ENCODE measurements around the gene METTL9. TPM values are rescaled to one million over a fixed set of nuclear protein-coding genes. Genes with fewer than 3 reads are reported as not detected.

METTL9 gene
- total RNA-seq, 2 experiments from 2014 or later: 99.2 to 101 TPM

- Mint-ChIP-seq H3K4me3 (no peak overlapping the region), H3K36me3 (ENCODE audit: low read depth) (no peaks in the 10 kb centered on the region), H3K4me1 (ENCODE audit: low read depth) (no peaks in the 10 kb centered on the region), H3K27me3 (ENCODE audit: low read depth) (peaks cover 7% of the 10 kb centered on the region), H3K27ac (no peak overlapping the region), H3K9me3 (ENCODE audit: insufficient read depth) (no peaks in the 10 kb centered on the region)
- no peak for ATAC-seq
- DNase-seq: no peak
- ChIA-PET POLR2A (no interaction called here), CTCF (interaction anchor here (1.4 to 1.9 kb wide), 2 partner anchors 13 to 40 kb away, joined by 3 to 10 read pairs; no protein-coding TSS in a partner anchor)
These were observed 97.7 kb downstream of the METTL9 start for GRCh38 chr16:21697032-21697431.

DNA sequence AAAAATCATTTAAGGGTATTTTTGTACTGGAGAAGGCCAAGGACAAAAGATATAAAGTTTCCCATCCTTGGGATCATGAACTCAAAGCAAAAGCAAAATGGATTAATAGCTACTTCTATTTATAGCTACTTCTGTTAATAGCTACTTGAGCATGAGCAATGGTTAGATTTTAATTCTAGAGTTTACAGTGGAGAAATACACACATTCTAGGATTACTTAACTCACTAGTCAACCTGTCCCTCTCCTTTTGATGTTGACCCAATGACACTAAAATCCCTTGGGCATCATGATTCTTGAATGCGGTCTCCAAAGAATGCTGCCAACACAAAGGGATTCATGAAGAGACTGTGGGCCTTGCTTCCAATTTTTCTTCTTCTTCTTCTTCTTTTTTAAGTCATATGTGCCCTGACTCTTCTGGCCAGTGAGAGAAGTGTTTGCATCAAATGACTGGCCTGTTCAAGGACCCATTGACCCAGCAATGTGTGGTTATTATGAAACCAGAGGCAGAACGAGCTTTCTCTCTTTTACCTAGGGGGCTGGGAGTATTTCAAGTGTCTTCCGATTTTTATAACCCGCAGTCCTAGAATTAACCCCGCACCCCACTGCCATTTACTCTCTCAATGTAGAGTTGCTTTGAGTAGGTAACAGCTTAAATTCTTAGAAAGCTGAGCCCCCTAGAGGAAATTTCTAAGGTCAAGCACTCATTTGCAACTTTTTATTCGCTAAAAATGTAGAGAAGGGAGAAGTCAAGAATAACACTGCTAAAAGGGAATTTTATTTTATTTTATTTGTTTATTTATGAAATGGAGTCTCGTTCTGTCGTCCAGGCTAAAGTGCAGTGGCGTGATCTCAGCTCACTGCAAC is 99.0 kb downstream of the METTL9 start:
- DNase-seq (no peak), ATAC-seq (no peak)
- POLR2A ChIA-PET: no interaction called here
- Mint-ChIP-seq H3K4me3 (no peak overlapping the region), H3K27me3 (ENCODE audit: low read depth) (peaks cover 6% of the 10 kb centered on the region), H3K4me1 (ENCODE audit: low read depth) (peaks cover 2% of the 10 kb centered on the region), H3K27ac (no peak overlapping the region), H3K9me3 (ENCODE audit: insufficient read depth) (no peaks in the 10 kb centered on the region), H3K36me3 (ENCODE audit: low read depth) (no peaks in the 10 kb centered on the region)
- CTCF ChIA-PET: interaction anchor here (1.7 to 1.9 kb wide), 2 partner anchors 9 to 41 kb away, joined by 10 to 12 read pairs; no protein-coding TSS in a partner anchor

- no peak for ATAC-seq
- POLR2A ChIA-PET: no interaction called here
These were observed 101.9 kb downstream of the METTL9 start for GRCh38 chr16:21701271-21701670.

GRCh38 chr16:21702276-21702675 is 102.9 kb downstream of the METTL9 start:
- DNase-seq (no peak), ATAC-seq (no peak)
- CTCF ChIA-PET: interaction anchor here (11.6 kb wide), 1 partner anchor 46 kb away, joined by 105 read pairs; no protein-coding TSS in a partner anchor
- POLR2A ChIA-PET: no interaction called here
- H3K27me3 Mint-ChIP-seq (ENCODE audit: low read depth): peaks cover 6% of the 10 kb centered on the region
- no peak overlapping the region for H3K27ac Mint-ChIP-seq
- no peaks in the 10 kb centered on the region for H3K36me3 Mint-ChIP-seq (ENCODE audit: low read depth)
- no peaks in the 10 kb centered on the region for H3K9me3 Mint-ChIP-seq (ENCODE audit: insufficient read depth)
- peaks cover 7% of the 10 kb centered on the region for H3K4me1 Mint-ChIP-seq (ENCODE audit: low read depth)
- H3K4me3 Mint-ChIP-seq: no peak overlapping the region

More at GRCh38 chr16:21701271-21701670, 101.9 kb downstream of the METTL9 start:
- no peak overlapping the region for H3K4me3 Mint-ChIP-seq
- no peaks in the 10 kb centered on the region for H3K36me3 Mint-ChIP-seq (ENCODE audit: low read depth)
- H3K27ac Mint-ChIP-seq: no peak overlapping the region
- no peak for DNase-seq
- H3K27me3 Mint-ChIP-seq (ENCODE audit: low read depth): peaks cover 6% of the 10 kb centered on the region
- CTCF ChIA-PET: interaction anchor here (1.2 kb wide), 1 partner anchor 44 kb away, joined by 8 read pairs; no protein-coding TSS in a partner anchor
- H3K9me3 Mint-ChIP-seq (ENCODE audit: insufficient read depth): no peaks in the 10 kb centered on the region
- H3K4me1 Mint-ChIP-seq (ENCODE audit: low read depth): peaks cover 7% of the 10 kb centered on the region

DNA sequence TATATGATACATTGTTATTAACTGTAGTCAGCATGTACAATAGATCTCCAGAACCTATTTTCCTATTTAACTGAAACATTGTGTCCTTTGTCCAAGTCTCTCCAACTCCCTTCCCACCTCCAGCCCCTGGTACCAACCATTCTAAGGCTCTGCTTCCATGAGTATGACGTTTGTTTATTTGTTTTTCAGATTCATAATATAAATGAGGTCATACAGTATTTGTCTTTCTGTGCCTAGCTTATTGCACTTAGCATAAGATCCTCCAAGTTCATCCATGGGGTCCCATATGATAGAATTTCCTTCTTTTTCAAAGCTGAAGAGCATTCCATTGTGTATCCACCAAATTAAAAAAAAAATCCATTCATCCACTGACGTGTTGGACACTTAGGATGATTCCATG is 103.8 kb downstream of the METTL9 start:
- Mint-ChIP-seq H3K27ac (no peak overlapping the region), H3K4me3 (no peak overlapping the region), H3K4me1 (ENCODE audit: low read depth) (peaks cover 7% of the 10 kb centered on the region), H3K36me3 (ENCODE audit: low read depth) (no peaks in the 10 kb centered on the region), H3K27me3 (ENCODE audit: low read depth) (peaks cover 3% of the 10 kb centered on the region), H3K9me3 (ENCODE audit: insufficient read depth) (no peaks in the 10 kb centered on the region)
- no peak for ATAC-seq
- ChIA-PET POLR2A (no interaction called here), CTCF (interaction anchor here (0.7 to 11.6 kb wide), 2 partner anchors 46 to 493 kb away, joined by 3 to 105 read pairs; no protein-coding TSS in a partner anchor)
- no peak for DNase-seq

DNA sequence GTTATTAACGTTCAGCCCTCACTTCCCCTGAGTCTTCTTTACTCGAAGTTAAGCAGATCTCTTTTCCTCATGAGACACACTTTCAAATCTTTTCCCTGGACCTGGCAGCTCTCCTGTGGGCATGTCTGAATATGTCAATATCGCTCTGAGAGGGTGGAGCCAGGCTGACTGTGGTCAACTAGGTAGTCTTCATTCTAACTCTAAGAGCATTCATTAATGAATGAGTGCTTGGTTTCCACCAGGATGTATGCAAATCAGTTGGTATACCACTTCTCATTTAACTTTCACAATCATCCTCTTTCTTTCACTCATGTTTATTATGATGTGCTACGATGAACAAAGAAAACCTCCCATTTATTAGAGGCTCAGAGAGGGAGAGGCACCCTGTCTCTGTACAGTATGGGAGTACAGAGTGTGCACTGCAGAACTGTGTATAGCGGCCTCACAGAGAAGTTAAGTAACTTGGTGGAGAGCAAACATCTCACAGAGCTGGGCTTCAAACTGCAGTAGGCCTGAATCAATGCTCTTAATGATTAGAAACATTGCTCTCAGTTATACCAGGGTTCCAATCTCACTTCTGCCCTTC is 104.3 kb downstream of the METTL9 start:
- ChIA-PET POLR2A (no interaction called here), CTCF (interaction anchor here (0.7 to 11.6 kb wide), 2 partner anchors 47 to 493 kb away, joined by 3 to 105 read pairs; no protein-coding TSS in a partner anchor)
- H3K4me3 Mint-ChIP-seq: no peak overlapping the region
- DNase-seq (no peak), ATAC-seq (no peak)
- H3K27ac Mint-ChIP-seq: no peak overlapping the region
- no peaks in the 10 kb centered on the region for H3K27me3 Mint-ChIP-seq (ENCODE audit: low read depth)
- peaks cover 7% of the 10 kb centered on the region for H3K4me1 Mint-ChIP-seq (ENCODE audit: low read depth)
- no peaks in the 10 kb centered on the region for H3K36me3 Mint-ChIP-seq (ENCODE audit: low read depth)
- H3K9me3 Mint-ChIP-seq (ENCODE audit: insufficient read depth): no peaks in the 10 kb centered on the region

- peaks cover 7% of the 10 kb centered on the region for H3K4me1 Mint-ChIP-seq (ENCODE audit: low read depth)
- H3K4me3 Mint-ChIP-seq: no peak overlapping the region
- H3K9me3 Mint-ChIP-seq (ENCODE audit: insufficient read depth): no peaks in the 10 kb centered on the region
- ChIA-PET POLR2A (no interaction called here), CTCF (interaction anchor here (11.6 kb wide), 1 partner anchor 48 kb away, joined by 105 read pairs; no protein-coding TSS in a partner anchor)
- no peak overlapping the region for H3K27ac Mint-ChIP-seq
- no peak for DNase-seq
- H3K36me3 Mint-ChIP-seq (ENCODE audit: low read depth): no peaks in the 10 kb centered on the region
- ATAC-seq: no peak
- H3K27me3 Mint-ChIP-seq (ENCODE audit: low read depth): no peaks in the 10 kb centered on the region
These were observed 104.9 kb downstream of the METTL9 start for GRCh38 chr16:21704266-21704665.

DNA sequence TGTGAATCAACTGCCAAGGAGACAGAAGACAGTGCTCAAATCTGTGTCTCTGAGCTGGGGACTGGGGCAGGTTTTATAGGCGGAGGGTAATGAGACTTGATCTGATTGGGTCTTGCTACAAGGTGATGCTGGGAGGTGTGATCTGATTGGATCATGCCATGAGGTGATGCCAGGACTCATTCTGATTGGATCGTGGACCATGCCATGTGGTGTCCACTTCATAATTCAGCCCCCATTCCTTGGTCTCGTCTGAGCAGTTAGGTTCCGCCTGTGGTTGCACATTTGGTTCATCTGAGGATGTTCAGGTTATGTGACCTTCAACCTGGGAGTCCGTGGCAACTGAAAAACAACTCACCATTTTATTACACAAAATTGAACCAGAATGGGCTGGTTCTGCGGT is 105.4 kb downstream of the METTL9 start:
- POLR2A ChIA-PET: interaction anchor here (0.6 kb wide), 1 partner anchor 103 kb away, joined by 7 read pairs; no protein-coding TSS in a partner anchor
- ATAC-seq (no peak), DNase-seq (no peak)
- CTCF ChIA-PET: interaction anchor here (1.6 to 11.6 kb wide), 2 partner anchors 48 to 120 kb away, joined by 4 to 105 read pairs; no protein-coding TSS in a partner anchor
- Mint-ChIP-seq H3K27ac (no peak overlapping the region), H3K4me3 (no peak overlapping the region), H3K36me3 (ENCODE audit: low read depth) (no peaks in the 10 kb centered on the region), H3K9me3 (ENCODE audit: insufficient read depth) (no peaks in the 10 kb centered on the region), H3K4me1 (ENCODE audit: low read depth) (peaks cover 7% of the 10 kb centered on the region), H3K27me3 (ENCODE audit: low read depth) (no peaks in the 10 kb centered on the region)

Other genes starting within 250 kb of the METTL9 start
- gene IGSF6, start 53.0 kb downstream of the METTL9 start, total RNA-seq: under 1 TPM; 0.24 to 0.34 TPM
- not detected for gene OTOA, start 64.4 kb downstream of the METTL9 start, total RNA-seq